Measurements from ENCODE around the gene LHPP.

LHPP gene

DNA sequence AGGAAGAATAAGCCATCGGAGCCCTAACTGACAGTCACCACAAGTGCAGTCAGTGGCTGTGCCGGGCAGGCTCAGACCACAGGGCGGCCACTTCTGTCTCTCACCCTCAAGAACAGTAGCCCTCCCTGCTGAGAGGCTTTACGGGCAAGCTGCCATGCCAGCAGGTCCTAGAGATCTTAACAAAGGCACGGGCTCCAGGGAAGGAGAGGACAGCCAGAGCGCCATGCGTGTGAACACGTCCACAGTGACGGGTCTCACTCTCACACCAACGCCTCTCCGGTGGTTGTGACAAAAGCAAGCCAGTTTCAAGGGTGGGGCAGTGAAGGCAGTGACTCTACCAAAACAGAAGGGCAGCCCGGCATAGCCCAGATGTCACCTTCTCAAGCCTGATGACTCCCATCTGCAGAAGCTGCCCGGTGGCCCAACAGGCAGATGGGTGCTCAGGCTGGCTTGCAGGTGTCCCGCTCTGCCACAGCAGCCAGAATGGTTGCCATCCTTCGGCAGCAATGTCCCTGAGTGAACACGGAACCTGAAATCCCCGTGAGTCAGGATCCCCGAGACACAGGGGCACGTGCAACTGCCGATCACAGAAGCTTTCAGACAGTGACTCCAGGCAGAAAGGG, 180.6 kb downstream of the LHPP start:
- H3K27me3 ChIP-seq (ENCODE audit: insufficient read depth, low read length) = no peaks in the 10 kb centered on the region
- peak overlapping the region; percentile 63 for H3K27ac ChIP-seq (ENCODE audit: low read depth, low read length, poor library complexity, severe bottlenecking)
- peaks cover 35% of the 10 kb centered on the region for H3K36me3 ChIP-seq (ENCODE audit: insufficient read depth, low read length)
- H3F3A ChIP-seq (ENCODE audit: insufficient read depth, low read length) = no peaks in the 10 kb centered on the region
- H3K9me2 ChIP-seq (ENCODE audit: low read depth, low read length) = no peaks in the 10 kb centered on the region
- no peaks in the 10 kb centered on the region for H3K9me3 ChIP-seq (ENCODE audit: low read length)
- no peak overlapping the region for H2AFZ ChIP-seq (ENCODE audit: low read length)
- no peak overlapping the region; the same call in 1 of the 2 replicates for H3K9ac ChIP-seq (ENCODE audit: low read length)
- TF ChIP-seq EZH2 (IDR thresholded peaks at IDR 0.05; ENCODE audit: borderline replicate concordance, low read length) = no peak
- TF ChIP-seq, protein P1, sequence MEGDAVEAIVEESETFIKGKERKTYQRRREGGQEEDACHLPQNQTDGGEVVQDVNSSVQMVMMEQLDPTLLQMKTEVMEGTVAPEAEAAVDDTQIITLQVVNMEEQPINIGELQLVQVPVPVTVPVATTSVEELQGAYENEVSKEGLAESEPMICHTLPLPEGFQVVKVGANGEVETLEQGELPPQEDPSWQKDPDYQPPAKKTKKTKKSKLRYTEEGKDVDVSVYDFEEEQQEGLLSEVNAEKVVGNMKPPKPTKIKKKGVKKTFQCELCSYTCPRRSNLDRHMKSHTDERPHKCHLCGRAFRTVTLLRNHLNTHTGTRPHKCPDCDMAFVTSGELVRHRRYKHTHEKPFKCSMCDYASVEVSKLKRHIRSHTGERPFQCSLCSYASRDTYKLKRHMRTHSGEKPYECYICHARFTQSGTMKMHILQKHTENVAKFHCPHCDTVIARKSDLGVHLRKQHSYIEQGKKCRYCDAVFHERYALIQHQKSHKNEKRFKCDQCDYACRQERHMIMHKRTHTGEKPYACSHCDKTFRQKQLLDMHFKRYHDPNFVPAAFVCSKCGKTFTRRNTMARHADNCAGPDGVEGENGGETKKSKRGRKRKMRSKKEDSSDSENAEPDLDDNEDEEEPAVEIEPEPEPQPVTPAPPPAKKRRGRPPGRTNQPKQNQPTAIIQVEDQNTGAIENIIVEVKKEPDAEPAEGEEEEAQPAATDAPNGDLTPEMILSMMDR (IDR thresholded peaks at IDR 0.05; ENCODE audit: low read length) = no peak
- H4K20me1 ChIP-seq (ENCODE audit: insufficient read depth, low read length) = no peaks in the 10 kb centered on the region
- H3K4me1 ChIP-seq (ENCODE audit: insufficient read depth, low read length, severe bottlenecking) = peaks cover 73% of the 10 kb centered on the region
- H3K4me2 ChIP-seq (ENCODE audit: low read length) = peak overlapping the region; percentile 33; the same call in 1 of the 2 replicates
- no peak overlapping the region for H3K4me3 ChIP-seq (ENCODE audit: low read depth, low read length, poor library complexity, severe bottlenecking)
- peaks cover 4% of the 10 kb centered on the region; the same call in 1 of the 2 replicates for H3K79me2 ChIP-seq (ENCODE audit: insufficient read depth, low read length)

DNA sequence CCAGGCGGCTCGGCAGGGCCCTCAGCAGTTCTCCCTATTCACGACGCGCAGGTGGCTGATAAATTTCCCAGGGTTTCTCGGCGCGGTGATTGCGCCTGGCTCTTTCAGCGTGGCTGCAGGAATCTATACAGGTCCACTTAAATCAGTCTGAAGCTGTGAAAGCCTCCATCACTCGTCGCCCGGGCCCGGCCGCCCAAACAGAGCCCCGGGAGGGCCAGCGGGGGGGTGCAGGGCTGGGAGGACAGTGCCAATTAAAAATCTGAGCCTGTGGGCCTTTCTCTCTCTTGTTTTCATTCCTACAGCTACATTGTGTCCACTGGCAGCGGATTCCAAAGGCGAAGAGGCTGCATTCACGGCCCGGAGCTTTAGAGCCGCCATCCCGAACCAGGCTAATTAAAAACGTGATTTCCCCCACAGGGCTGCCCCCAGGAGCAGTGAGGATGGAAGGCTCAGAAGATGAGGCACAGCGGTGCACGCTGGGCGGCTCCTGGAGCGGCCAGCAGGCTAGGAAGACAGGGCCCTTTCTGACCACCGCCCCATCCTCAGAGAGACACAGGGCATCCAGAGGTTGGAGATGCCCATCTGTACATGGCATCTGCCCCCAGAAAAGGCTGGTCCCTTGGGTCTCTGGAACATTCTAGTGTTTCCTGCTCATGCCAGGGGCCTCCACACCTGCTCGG, 181.8 kb downstream of the LHPP start:
- H3K79me2 ChIP-seq (ENCODE audit: insufficient read depth, low read length) = peaks cover 4% of the 10 kb centered on the region; the same call in 1 of the 2 replicates
- no peaks in the 10 kb centered on the region for H4K20me1 ChIP-seq (ENCODE audit: insufficient read depth, low read length)

DNA sequence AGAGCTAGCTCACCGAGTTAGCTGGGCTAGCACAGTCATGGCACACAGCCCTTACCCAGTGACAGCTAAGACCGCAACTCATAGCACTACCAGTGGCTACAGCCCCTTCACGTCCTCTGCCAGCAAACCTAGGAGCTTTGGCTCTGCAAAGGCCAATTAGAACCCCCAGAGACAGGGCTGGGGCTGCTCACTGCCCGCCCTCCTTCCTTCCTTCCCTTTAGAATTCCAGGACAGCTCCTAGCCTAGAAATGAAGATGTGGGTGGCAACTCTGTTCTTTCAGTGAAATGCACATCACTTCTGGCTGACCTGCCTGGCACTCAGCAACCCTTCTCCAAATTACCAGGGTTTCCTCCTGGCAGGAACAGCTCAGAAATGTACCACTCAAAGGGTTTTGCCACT, 182.6 kb downstream of the LHPP start:
- H3K79me2 ChIP-seq (ENCODE audit: insufficient read depth, low read length) = peaks cover 4% of the 10 kb centered on the region; the same call in 1 of the 2 replicates
- H4K20me1 ChIP-seq (ENCODE audit: insufficient read depth, low read length) = no peaks in the 10 kb centered on the region
- H3K9me3 ChIP-seq (ENCODE audit: low read length) = no peaks in the 10 kb centered on the region
- peaks cover 87% of the 10 kb centered on the region for H3K4me1 ChIP-seq (ENCODE audit: insufficient read depth, low read length, severe bottlenecking)
- H3K27me3 ChIP-seq (ENCODE audit: insufficient read depth, low read length) = no peaks in the 10 kb centered on the region
- H3K36me3 ChIP-seq (ENCODE audit: insufficient read depth, low read length) = peaks cover 35% of the 10 kb centered on the region
- TF ChIP-seq EZH2 (IDR thresholded peaks at IDR 0.05; ENCODE audit: borderline replicate concordance, low read length) = no peak
- H3F3A ChIP-seq (ENCODE audit: insufficient read depth, low read length) = no peaks in the 10 kb centered on the region
- no peak overlapping the region for H3K9ac ChIP-seq (ENCODE audit: low read length)
- no peak overlapping the region for H3K4me2 ChIP-seq (ENCODE audit: low read length)
- no peak overlapping the region for H2AFZ ChIP-seq (ENCODE audit: low read length)
- H3K9me2 ChIP-seq (ENCODE audit: low read depth, low read length) = no peaks in the 10 kb centered on the region
- H3K4me3 ChIP-seq (ENCODE audit: low read depth, low read length, poor library complexity, severe bottlenecking) = no peak overlapping the region
- peak overlapping the region; percentile 32 for H3K27ac ChIP-seq (ENCODE audit: low read depth, low read length, poor library complexity, severe bottlenecking)

More for the DNA sequence above, 181.8 kb downstream of the LHPP start:
- H2AFZ ChIP-seq (ENCODE audit: low read length) = no peak overlapping the region
- H3F3A ChIP-seq (ENCODE audit: insufficient read depth, low read length) = no peaks in the 10 kb centered on the region
- peaks cover 38% of the 10 kb centered on the region for H3K36me3 ChIP-seq (ENCODE audit: insufficient read depth, low read length)
- no peaks in the 10 kb centered on the region for H3K9me3 ChIP-seq (ENCODE audit: low read length)
- H3K27me3 ChIP-seq (ENCODE audit: insufficient read depth, low read length) = no peaks in the 10 kb centered on the region
- no peaks in the 10 kb centered on the region for H3K9me2 ChIP-seq (ENCODE audit: low read depth, low read length)
- H3K4me2 ChIP-seq (ENCODE audit: low read length) = peak overlapping the region; percentile 33; the same call in 1 of the 2 replicates
- TF ChIP-seq EZH2 (IDR thresholded peaks at IDR 0.05; ENCODE audit: borderline replicate concordance, low read length) = no peak
- TF ChIP-seq, protein P1 (IDR thresholded peaks at IDR 0.05; ENCODE audit: low read length) = no peak
- peaks cover 79% of the 10 kb centered on the region for H3K4me1 ChIP-seq (ENCODE audit: insufficient read depth, low read length, severe bottlenecking)
- H3K27ac ChIP-seq (ENCODE audit: low read depth, low read length, poor library complexity, severe bottlenecking) = peak overlapping the region; percentile 63
- H3K4me3 ChIP-seq (ENCODE audit: low read depth, low read length, poor library complexity, severe bottlenecking) = no peak overlapping the region
- no peak overlapping the region; the same call in 1 of the 2 replicates for H3K9ac ChIP-seq (ENCODE audit: low read length)
